Lower leg skin (tissue), 4 donors: Measurements from ENCODE around the gene CDKL2. TPM values are rescaled to one million over a fixed set of nuclear protein-coding genes. Genes with fewer than 3 reads are reported as not detected.
"Not testable (repeated sequence)": the region's sequence is repeated elsewhere in the genome, so short reads cannot be mapped to it uniquely, and the experiment has no call there.

Experiments
- DNase-seq, 2 donors: peaks; one replicate each; pipeline ENCODE4 v3.0.0-alpha.2; 2019; ENCODE audit warnings: low spot score in 2 of 2
- H3K4me3 ChIP-seq: fragments of 200-600 bp; sonication (generic); 2 replicates; pipeline ENCODE4 v1.5.1; 2017; ENCODE audit warnings: mild to moderate bottlenecking, low read depth; ENCODE audit not compliant: poor library complexity, severe bottlenecking
- POLR2A ChIP-seq, 2 donors: fragments of 450-650 bp; IDR thresholded peaks; one replicate each; pipeline ENCODE4 v1.6.1; 2016 to 2017; ENCODE audit warnings: antibody characterized with exemption in 2 of 2, mild to moderate bottlenecking in 1 of 2, moderate library complexity in 1 of 2
- WGBS, 2 donors: methylation state at CpG; one replicate each; pipeline ENCODE4 v1.1.5; 2018; 5-methylcytosine and 5-hydroxymethylcytosine counted together
- intact Hi-C: fragments of 100-400 bp; cut with DNase I; formaldehyde crosslinking; loops from one replicate; pipeline ENCODE4 v1.15.0; 2023; ENCODE audit warnings: low total_unique reads
- total RNA-seq, 4 donors: library from RNA; depleted of rRNA; stranded (reverse); fragments of >200 nt; gene quantifications; one replicate each; pipeline ENCODE4 v1.1.0, GENCODE V29; 2016
- TF ChIP-seq, protein P1 (sequence below), 3 donors: fragments of 450-650 bp; IDR thresholded peaks; one replicate each; pipeline ENCODE4 v1.5.1; 2016; ENCODE audit warnings: antibody characterized with exemption in 3 of 3, mild to moderate bottlenecking in 3 of 3, moderate library complexity in 2 of 3

Gene CDKL2
- total RNA-seq, 4 donors from 2014 or later: 0.17 to 2.5 (median 0.95) TPM

- intact Hi-C loops, H3K4me3 ChIP-seq, DNase-seq: not testable (repeated sequence)
- WGBS, 2 donors: 96 to 97% methylated on average over 7 of the region's 7 CpGs
Measured at GRCh38 chr4:75531536-75532143, 98.7 kb downstream of the CDKL2 start.

DNA sequence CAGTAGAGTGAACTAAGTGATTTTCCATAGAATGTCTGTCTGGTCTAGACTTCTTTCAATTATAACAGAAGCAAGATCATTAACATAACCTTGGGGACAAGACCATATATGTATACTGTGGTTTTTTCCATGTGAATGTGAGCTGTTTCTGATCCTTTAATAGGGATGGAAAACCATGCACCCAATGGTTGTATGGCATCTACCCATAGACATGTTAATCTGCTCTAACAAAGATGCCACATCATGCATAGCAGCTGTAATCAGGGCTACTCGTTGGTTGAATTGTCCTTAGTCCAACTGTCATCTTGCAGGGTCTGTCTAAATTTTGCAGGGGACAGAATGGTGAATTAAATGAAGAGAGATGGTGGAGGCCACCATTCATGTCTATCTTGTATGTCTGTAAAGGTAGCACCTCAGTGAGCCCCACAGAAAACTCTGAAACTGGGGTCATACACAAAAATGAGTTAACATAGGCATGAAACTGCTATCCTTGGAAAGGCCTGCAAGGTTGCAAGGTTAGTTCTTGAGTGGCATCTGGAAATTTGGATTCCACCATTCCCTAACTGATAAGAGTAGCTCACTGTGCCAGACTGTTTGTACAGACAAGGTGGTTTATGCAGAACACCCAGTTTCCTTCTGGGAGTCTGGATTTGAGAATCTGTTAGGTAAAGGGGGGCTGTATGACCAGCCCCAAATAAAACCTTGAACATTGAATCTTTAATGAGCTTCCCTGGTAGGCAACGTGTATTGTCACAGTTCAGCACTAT is 99.6 kb downstream of the CDKL2 start:
- intact Hi-C loops: no loop called here
- TF ChIP-seq, protein P1, sequence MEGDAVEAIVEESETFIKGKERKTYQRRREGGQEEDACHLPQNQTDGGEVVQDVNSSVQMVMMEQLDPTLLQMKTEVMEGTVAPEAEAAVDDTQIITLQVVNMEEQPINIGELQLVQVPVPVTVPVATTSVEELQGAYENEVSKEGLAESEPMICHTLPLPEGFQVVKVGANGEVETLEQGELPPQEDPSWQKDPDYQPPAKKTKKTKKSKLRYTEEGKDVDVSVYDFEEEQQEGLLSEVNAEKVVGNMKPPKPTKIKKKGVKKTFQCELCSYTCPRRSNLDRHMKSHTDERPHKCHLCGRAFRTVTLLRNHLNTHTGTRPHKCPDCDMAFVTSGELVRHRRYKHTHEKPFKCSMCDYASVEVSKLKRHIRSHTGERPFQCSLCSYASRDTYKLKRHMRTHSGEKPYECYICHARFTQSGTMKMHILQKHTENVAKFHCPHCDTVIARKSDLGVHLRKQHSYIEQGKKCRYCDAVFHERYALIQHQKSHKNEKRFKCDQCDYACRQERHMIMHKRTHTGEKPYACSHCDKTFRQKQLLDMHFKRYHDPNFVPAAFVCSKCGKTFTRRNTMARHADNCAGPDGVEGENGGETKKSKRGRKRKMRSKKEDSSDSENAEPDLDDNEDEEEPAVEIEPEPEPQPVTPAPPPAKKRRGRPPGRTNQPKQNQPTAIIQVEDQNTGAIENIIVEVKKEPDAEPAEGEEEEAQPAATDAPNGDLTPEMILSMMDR (IDR thresholded peaks at IDR 0.05): no peak
- no peak for TF ChIP-seq POLR2A (IDR thresholded peaks at IDR 0.05)
- no peak overlapping the region for H3K4me3 ChIP-seq
- DNase-seq: no peak
- WGBS, 2 donors: 93 to 100% methylated on average over 2 of the region's 2 CpGs

Other genes starting within 250 kb of the CDKL2 start
- 10 to 100 TPM in 3 of 4 donors, 1 to 10 TPM in 1; 9.3 to 28.2 (median 16.8) TPM for gene RCHY1, start 116.1 kb downstream of the CDKL2 start, total RNA-seq
- gene THAP6, start 116.1 kb downstream of the CDKL2 start, total RNA-seq: 10 to 100 TPM in 3 of 4 donors, 1 to 10 TPM in 1; 8.8 to 19.7 (median 11.6) TPM
- gene ODAPH, start 74.5 kb downstream of the CDKL2 start, total RNA-seq: not detected
- 10 to 100 TPM; 50.5 to 67.9 (median 57.2) TPM for gene G3BP2, start 42.9 kb upstream of the CDKL2 start, total RNA-seq
- gene USO1, start 94.0 kb upstream of the CDKL2 start, total RNA-seq: 10 to 100 TPM; 52.9 to 59.1 (median 57.6) TPM